Cardiac muscle cell (in vitro differentiated cells and primary cell): ENCODE results near the gene SEC23IP. TPM values are rescaled to one million over a fixed set of nuclear protein-coding genes. Genes with fewer than 3 reads are reported as not detected.

Source experiments
- DNase-seq, 2 donors: peaks; one replicate each; pipeline versions ENCODE4 v3.0.0 to v3.0.0-alpha.2; 2010 to 2017; ENCODE audit warnings: low read depth in 1 of 2, low spot score in 1 of 2
- H3K27ac ChIP-seq: fragments of 200-600 bp; sonication (generic); 2 replicates; pipeline ENCODE4 v1.5.1; 2016
- H3K27me3 ChIP-seq: fragments of 200-600 bp; sonication (generic); 2 replicates; pipeline ENCODE4 v1.6.0; 2016; ENCODE audit warnings: control low read depth
- H3K36me3 ChIP-seq: fragments of 200-600 bp; sonication (generic); 2 replicates; pipeline ENCODE4 v1.5.1; 2016; ENCODE audit warnings: control low read depth
- H3K4me1 ChIP-seq: fragments of 200-600 bp; sonication (generic); 2 replicates; pipeline ENCODE4 v1.8.1; 2017; ENCODE audit warnings: low read depth, mild to moderate bottlenecking, mixed run types
- H3K4me3 ChIP-seq: fragments of 200-600 bp; sonication (generic); 2 replicates; pipeline ENCODE4 v1.5.1; 2016; ENCODE audit warnings: mild to moderate bottlenecking
- H3K9me3 ChIP-seq: fragments of 200-600 bp; sonication (generic); 2 replicates; pipeline ENCODE4 v1.5.1; 2017; ENCODE audit warnings: low read depth, mild to moderate bottlenecking, control low read depth
- polyA plus RNA-seq: library from polyadenylated mRNA; unstranded; fragments of >200 nt; fragmentation: Nextera tagmentation; extraction: Ambion mirVana; gene quantifications from 2 replicates; pipeline ENCODE4 v1.2.1, GENCODE V29; 2016
- total RNA-seq: library from RNA; depleted of rRNA; stranded (reverse); fragments of >200 nt; gene quantifications from 2 replicates; pipeline ENCODE4 v1.2.3, GENCODE V29; 2016
- TF ChIP-seq, protein P1 (sequence below): IDR thresholded peaks from 2 replicates; pipeline ENCODE4 v1.5.1; 2012; ENCODE audit warnings: low read depth, mild to moderate bottlenecking, low read length

The SEC23IP gene
- total and polyA plus RNA-seq, 2 experiments from 2014 or later = 42.1 to 42.8 TPM

DNA sequence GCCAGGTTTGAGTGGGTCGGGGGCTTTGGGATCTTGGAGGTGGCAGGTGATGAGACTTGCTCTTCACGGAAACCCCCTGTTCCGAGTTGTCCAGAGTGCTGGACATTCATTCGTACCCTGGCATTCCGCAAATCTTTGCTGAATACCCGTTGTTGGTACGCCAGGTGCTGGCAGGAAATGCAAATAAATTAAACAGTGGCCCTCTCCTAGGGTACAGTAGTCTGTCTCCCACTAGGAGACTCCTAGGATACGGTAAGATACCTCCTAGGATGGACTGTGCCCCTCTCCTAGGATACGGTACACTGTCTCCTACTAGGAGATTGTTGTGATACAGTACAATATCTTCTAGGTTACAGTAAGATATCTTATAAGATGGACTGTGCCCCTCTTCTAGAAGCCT lies 544 bp downstream of the SEC23IP start:
- peaks cover 24% of the 10 kb centered on the region for H3K4me1 ChIP-seq
- TF ChIP-seq, protein P1, sequence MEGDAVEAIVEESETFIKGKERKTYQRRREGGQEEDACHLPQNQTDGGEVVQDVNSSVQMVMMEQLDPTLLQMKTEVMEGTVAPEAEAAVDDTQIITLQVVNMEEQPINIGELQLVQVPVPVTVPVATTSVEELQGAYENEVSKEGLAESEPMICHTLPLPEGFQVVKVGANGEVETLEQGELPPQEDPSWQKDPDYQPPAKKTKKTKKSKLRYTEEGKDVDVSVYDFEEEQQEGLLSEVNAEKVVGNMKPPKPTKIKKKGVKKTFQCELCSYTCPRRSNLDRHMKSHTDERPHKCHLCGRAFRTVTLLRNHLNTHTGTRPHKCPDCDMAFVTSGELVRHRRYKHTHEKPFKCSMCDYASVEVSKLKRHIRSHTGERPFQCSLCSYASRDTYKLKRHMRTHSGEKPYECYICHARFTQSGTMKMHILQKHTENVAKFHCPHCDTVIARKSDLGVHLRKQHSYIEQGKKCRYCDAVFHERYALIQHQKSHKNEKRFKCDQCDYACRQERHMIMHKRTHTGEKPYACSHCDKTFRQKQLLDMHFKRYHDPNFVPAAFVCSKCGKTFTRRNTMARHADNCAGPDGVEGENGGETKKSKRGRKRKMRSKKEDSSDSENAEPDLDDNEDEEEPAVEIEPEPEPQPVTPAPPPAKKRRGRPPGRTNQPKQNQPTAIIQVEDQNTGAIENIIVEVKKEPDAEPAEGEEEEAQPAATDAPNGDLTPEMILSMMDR = no peak
- no peaks in the 10 kb centered on the region for H3K27me3 ChIP-seq
- no peaks in the 10 kb centered on the region for H3K36me3 ChIP-seq
- DNase-seq = no peak
- peak overlapping the region; percentile 84 for H3K27ac ChIP-seq
- no peaks in the 10 kb centered on the region for H3K9me3 ChIP-seq
- peak overlapping the region; percentile 100 for H3K4me3 ChIP-seq

DNA sequence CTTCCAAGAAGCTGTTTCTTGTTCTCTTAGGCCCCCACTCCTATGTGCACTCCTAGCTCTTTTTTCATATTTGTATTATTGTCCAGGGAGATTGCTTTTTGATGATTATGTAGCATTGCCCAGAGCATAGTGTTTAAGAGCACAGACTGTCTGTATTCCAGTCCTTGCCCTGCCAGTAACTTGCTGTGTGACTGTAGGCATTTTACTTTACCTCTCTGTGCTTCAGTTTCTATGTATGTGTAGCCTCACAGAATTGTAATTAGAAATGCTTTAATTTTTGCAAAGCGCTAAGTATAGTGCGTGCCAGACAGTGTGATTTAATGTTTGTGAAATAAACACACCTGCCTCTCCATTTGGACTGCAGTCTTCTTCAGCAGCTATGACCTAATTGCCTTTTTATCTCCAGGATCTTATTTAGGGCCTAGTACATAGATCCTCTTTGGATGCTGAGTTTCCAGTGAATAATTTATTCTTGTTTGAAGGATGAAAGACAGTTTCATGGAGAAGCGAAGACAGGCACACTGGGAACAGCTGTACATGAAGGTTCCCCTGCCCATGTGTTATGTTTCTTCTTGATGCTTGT lies 1.4 kb downstream of the SEC23IP start:
- no peak overlapping the region for H3K27ac ChIP-seq
- peak overlapping the region; percentile 100 for H3K4me3 ChIP-seq
- no peaks in the 10 kb centered on the region for H3K9me3 ChIP-seq

DNA sequence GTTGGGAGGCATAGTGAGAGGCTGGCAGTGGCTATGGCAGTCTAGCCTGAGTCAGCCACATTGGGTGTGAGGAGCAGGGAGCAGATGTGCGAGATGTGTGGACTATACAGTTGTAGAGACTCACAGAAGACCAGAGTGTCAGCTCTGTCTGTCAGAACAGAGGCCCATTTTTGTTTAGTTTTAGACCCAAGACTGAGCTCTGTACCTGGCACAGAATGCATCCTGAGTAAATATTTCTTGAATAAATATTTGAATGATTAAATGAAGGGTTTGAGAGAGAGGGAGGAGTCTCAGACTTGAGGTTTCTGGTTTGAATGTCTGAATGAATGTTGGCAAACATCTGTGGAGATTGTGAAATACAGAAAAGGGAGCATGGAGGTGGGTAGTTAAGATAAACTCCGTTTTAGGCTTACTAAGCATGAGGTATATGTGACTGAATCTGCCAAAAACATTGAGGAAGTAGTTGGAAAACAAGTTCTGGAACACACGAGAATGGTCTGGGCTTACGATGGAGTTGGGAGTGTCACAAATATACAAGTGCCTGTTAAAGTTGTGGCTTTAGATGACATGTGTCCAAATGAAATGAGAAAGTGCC lies 3.6 kb downstream of the SEC23IP start:
- DNase-seq = peak; percentile 12 to 90
- H3K9me3 ChIP-seq = no peaks in the 10 kb centered on the region
- H3K27ac ChIP-seq = peak overlapping the region; percentile 80
- TF ChIP-seq, protein P1 = no peak
- no peak overlapping the region for H3K4me3 ChIP-seq
- H3K27me3 ChIP-seq = no peaks in the 10 kb centered on the region
- H3K36me3 ChIP-seq = peaks cover 14% of the 10 kb centered on the region
- H3K4me1 ChIP-seq = peaks cover 24% of the 10 kb centered on the region

More for the DNA sequence above, 1.4 kb downstream of the SEC23IP start:
- peaks cover 6% of the 10 kb centered on the region for H3K36me3 ChIP-seq
- no peaks in the 10 kb centered on the region for H3K27me3 ChIP-seq
- TF ChIP-seq, protein P1 = no peak
- peaks cover 24% of the 10 kb centered on the region for H3K4me1 ChIP-seq
- DNase-seq = no peak

DNA sequence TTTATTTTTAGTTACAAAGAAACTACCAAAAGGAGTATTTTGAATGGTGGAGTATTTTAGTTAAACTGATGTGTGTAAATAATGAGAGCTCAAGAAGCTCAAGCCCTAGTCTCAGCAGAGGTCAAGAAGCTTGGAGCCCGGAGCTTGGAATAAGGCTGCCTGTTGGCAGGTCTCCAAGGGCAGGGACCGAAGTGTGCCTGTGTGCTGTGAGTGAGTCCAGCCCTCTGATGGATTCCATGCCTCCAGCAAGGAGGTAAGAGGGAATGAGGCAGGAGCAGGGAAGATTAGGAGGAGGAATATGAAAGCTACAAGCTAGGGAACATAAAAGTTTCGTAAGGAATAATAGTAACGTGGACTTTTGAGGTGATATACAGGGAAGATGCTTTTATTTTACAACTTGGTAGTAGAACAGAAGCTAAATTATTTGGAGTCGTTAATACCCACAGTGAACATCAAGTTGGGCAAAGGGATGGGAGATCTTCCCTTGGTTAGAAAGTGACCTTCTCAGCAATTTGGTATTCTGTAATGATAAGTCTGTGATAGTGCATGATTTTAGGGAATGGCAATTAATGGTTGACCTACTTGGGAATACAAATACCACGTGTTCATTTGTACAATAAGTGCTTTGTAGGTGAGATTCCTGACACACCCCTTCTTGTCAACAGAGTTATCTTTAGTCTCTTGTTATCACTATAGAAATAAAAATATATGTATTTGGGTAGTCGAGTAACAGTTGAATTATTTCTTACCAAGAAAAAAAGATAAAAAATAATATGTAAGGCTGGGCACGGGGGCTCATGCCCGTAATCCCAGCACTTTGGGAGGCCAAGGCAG lies 4.6 kb downstream of the SEC23IP start:
- Histone ChIP-seq H3K4me1 (peaks cover 24% of the 10 kb centered on the region), H3K9me3 (no peaks in the 10 kb centered on the region), H3K36me3 (peaks cover 16% of the 10 kb centered on the region), H3K27ac (peak overlapping the region; percentile 80), H3K27me3 (no peaks in the 10 kb centered on the region), H3K4me3 (no peak overlapping the region)
- TF ChIP-seq, protein P1 = no peak
- peak; percentile 58 to 90 for DNase-seq

DNA sequence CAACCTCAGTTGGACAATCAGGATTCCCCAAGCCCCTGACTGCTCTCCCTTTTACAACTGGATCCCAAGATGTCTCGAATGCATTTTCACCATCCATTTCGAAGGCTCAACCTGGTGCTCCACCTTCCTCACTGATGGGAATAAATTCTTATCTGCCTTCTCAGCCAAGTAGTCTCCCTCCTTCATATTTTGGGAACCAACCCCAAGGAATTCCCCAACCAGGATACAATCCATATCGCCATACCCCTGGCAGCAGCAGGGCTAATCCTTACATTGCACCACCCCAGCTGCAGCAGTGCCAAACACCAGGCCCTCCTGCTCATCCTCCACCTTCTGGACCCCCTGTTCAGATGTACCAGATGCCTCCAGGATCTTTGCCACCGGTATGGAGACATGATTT lies 6.0 kb downstream of the SEC23IP start:
- TF ChIP-seq, protein P1 = no peak
- Histone ChIP-seq H3K4me1 (peaks cover 22% of the 10 kb centered on the region), H3K4me3 (no peak overlapping the region), H3K36me3 (peaks cover 29% of the 10 kb centered on the region), H3K27me3 (no peaks in the 10 kb centered on the region), H3K9me3 (no peaks in the 10 kb centered on the region), H3K27ac (peak overlapping the region; percentile 12)
- DNase-seq = no peak
